Activated naive CD4-positive, alpha-beta T cell treated with anti-CD3 and anti-CD28 coated beads for 36 hours (primary cell): ENCODE results near the gene NTM. TPM values are rescaled to one million over a fixed set of nuclear protein-coding genes. Genes with fewer than 3 reads are reported as not detected.

Experiments used
- CTCF ChIA-PET: fragments of 350-600 bp; sonication (Branson Sonifier 250); formaldehyde crosslinking; loops from one replicate; lab custom pipeline; 2021; ENCODE audit warnings: antibody characterized with exemption; lab: Charles Lee
- DNase-seq: peaks from one replicate; pipeline ENCODE4 v3.0.0-alpha.2; 2020
- H3K27ac Mint-ChIP-seq: one replicate; pipeline ENCODE4 v1.8.0; 2021; ENCODE audit warnings: mild to moderate bottlenecking, mixed read lengths
- H3K27me3 Mint-ChIP-seq: one replicate; pipeline ENCODE4 v1.8.0; 2021; ENCODE audit warnings: low read depth, mixed read lengths
- H3K36me3 Mint-ChIP-seq: one replicate; pipeline ENCODE4 v1.8.0; 2021; ENCODE audit warnings: low read depth, mixed read lengths
- H3K4me1 Mint-ChIP-seq: one replicate; pipeline ENCODE4 v1.8.0; 2021; ENCODE audit warnings: low read depth, mixed read lengths
- H3K4me3 Mint-ChIP-seq: one replicate; pipeline ENCODE4 v1.8.0; 2021; ENCODE audit warnings: mild to moderate bottlenecking, moderate library complexity, mixed read lengths
- H3K9me3 Mint-ChIP-seq: one replicate; pipeline ENCODE4 v1.8.0; 2021; ENCODE audit warnings: mixed read lengths
- intact Hi-C: fragments of 100-400 bp; cut with micrococcal nuclease; formaldehyde crosslinking; loops from one replicate; pipeline ENCODE4 v1.15.1; 2023
- total RNA-seq, 2 experiments: library from RNA; stranded (reverse); gene quantifications; one replicate each; pipeline ENCODE4 v1.2.3, GENCODE V29; 2021

Gene NTM
- total RNA-seq, 2 experiments from 2014 or later = not detected

GRCh38 chr11:132278801-132279574, 908.6 kb downstream of the NTM start:
- no peaks in the 10 kb centered on the region for H3K36me3 Mint-ChIP-seq
- peaks cover 2% of the 10 kb centered on the region for H3K9me3 Mint-ChIP-seq
- intact Hi-C loops = no loop called here
- CTCF ChIA-PET = no interaction called here
- H3K4me1 Mint-ChIP-seq = no peaks in the 10 kb centered on the region
- no peak overlapping the region for H3K4me3 Mint-ChIP-seq
- peak; percentile 7 for DNase-seq
- no peaks in the 10 kb centered on the region for H3K27me3 Mint-ChIP-seq
- H3K27ac Mint-ChIP-seq = no peak overlapping the region

- Mint-ChIP-seq H3K27me3 (peaks cover 4% of the 10 kb centered on the region), H3K36me3 (no peaks in the 10 kb centered on the region), H3K4me3 (no peak overlapping the region), H3K4me1 (no peaks in the 10 kb centered on the region), H3K9me3 (peaks cover 3% of the 10 kb centered on the region), H3K27ac (no peak overlapping the region)
- CTCF ChIA-PET = no interaction called here
- no peak for DNase-seq
- intact Hi-C loops = no loop called here
Observed at GRCh38 chr11:132284048-132284447, 913.6 kb downstream of the NTM start.

- no peak for DNase-seq
- no peaks in the 10 kb centered on the region for H3K36me3 Mint-ChIP-seq
- H3K9me3 Mint-ChIP-seq = peaks cover 2% of the 10 kb centered on the region
- intact Hi-C loops = no loop called here
- peaks cover 4% of the 10 kb centered on the region for H3K27me3 Mint-ChIP-seq
- CTCF ChIA-PET = no interaction called here
- H3K4me3 Mint-ChIP-seq = no peak overlapping the region
- H3K27ac Mint-ChIP-seq = no peak overlapping the region
- no peaks in the 10 kb centered on the region for H3K4me1 Mint-ChIP-seq
Observed at GRCh38 chr11:132284611-132285010, 914.2 kb downstream of the NTM start.

- Mint-ChIP-seq H3K9me3 (peaks cover 2% of the 10 kb centered on the region), H3K36me3 (no peaks in the 10 kb centered on the region), H3K27me3 (peaks cover 4% of the 10 kb centered on the region), H3K4me1 (no peaks in the 10 kb centered on the region), H3K27ac (no peak overlapping the region), H3K4me3 (no peak overlapping the region)
- CTCF ChIA-PET = interaction anchor here (0.6 kb wide), 1 partner anchor 160 kb away, joined by 3 read pairs; no protein-coding TSS in a partner anchor
- DNase-seq = no peak
- intact Hi-C loops = no loop called here
Observed at GRCh38 chr11:132285631-132286030, 915.2 kb downstream of the NTM start.

GRCh38 chr11:132286106-132286505, 915.7 kb downstream of the NTM start:
- H3K36me3 Mint-ChIP-seq = no peaks in the 10 kb centered on the region
- DNase-seq = no peak
- H3K9me3 Mint-ChIP-seq = peaks cover 2% of the 10 kb centered on the region
- intact Hi-C loops = no loop called here
- no peak overlapping the region for H3K4me3 Mint-ChIP-seq
- peaks cover 4% of the 10 kb centered on the region for H3K27me3 Mint-ChIP-seq
- no peaks in the 10 kb centered on the region for H3K4me1 Mint-ChIP-seq
- CTCF ChIA-PET = no interaction called here
- no peak overlapping the region for H3K27ac Mint-ChIP-seq

GRCh38 chr11:132288036-132288435, 917.6 kb downstream of the NTM start:
- CTCF ChIA-PET = no interaction called here
- Mint-ChIP-seq H3K27ac (no peak overlapping the region), H3K9me3 (peaks cover 2% of the 10 kb centered on the region), H3K27me3 (peaks cover 7% of the 10 kb centered on the region), H3K4me3 (no peak overlapping the region), H3K36me3 (no peaks in the 10 kb centered on the region), H3K4me1 (no peaks in the 10 kb centered on the region)
- intact Hi-C loops = no loop called here
- no peak for DNase-seq

- H3K9me3 Mint-ChIP-seq = peaks cover 2% of the 10 kb centered on the region
- H3K27ac Mint-ChIP-seq = no peak overlapping the region
- no peak for DNase-seq
- intact Hi-C loops = no loop called here
- no peaks in the 10 kb centered on the region for H3K4me1 Mint-ChIP-seq
- H3K27me3 Mint-ChIP-seq = peaks cover 7% of the 10 kb centered on the region
- no peaks in the 10 kb centered on the region for H3K36me3 Mint-ChIP-seq
- CTCF ChIA-PET = no interaction called here
- H3K4me3 Mint-ChIP-seq = no peak overlapping the region
Observed at GRCh38 chr11:132289590-132290256, 919.3 kb downstream of the NTM start.

- intact Hi-C loops = no loop called here
- no peak for DNase-seq
- H3K27ac Mint-ChIP-seq = no peak overlapping the region
- CTCF ChIA-PET = no interaction called here
- H3K4me1 Mint-ChIP-seq = no peaks in the 10 kb centered on the region
- no peak overlapping the region for H3K4me3 Mint-ChIP-seq
- peaks cover 2% of the 10 kb centered on the region for H3K9me3 Mint-ChIP-seq
- no peaks in the 10 kb centered on the region for H3K36me3 Mint-ChIP-seq
- H3K27me3 Mint-ChIP-seq = peaks cover 3% of the 10 kb centered on the region
Observed at GRCh38 chr11:132293586-132293985, 923.2 kb downstream of the NTM start.

- H3K27me3 Mint-ChIP-seq = no peaks in the 10 kb centered on the region
- no peak overlapping the region for H3K27ac Mint-ChIP-seq
- no peaks in the 10 kb centered on the region for H3K36me3 Mint-ChIP-seq
- H3K4me3 Mint-ChIP-seq = no peak overlapping the region
- intact Hi-C loops = no loop called here
- CTCF ChIA-PET = no interaction called here
- no peaks in the 10 kb centered on the region for H3K9me3 Mint-ChIP-seq
- DNase-seq = no peak
- H3K4me1 Mint-ChIP-seq = no peaks in the 10 kb centered on the region
Observed at GRCh38 chr11:132296946-132297610, 926.7 kb downstream of the NTM start.

GRCh38 chr11:132298357-132298756, 927.9 kb downstream of the NTM start:
- H3K27me3 Mint-ChIP-seq = no peaks in the 10 kb centered on the region
- no peak overlapping the region for H3K4me3 Mint-ChIP-seq
- H3K9me3 Mint-ChIP-seq = no peaks in the 10 kb centered on the region
- no peak for DNase-seq
- H3K4me1 Mint-ChIP-seq = no peaks in the 10 kb centered on the region
- H3K27ac Mint-ChIP-seq = no peak overlapping the region
- CTCF ChIA-PET = no interaction called here
- no peaks in the 10 kb centered on the region for H3K36me3 Mint-ChIP-seq
- intact Hi-C loops = no loop called here

- H3K36me3 Mint-ChIP-seq = no peaks in the 10 kb centered on the region
- intact Hi-C loops = no loop called here
- H3K4me3 Mint-ChIP-seq = no peak overlapping the region
- CTCF ChIA-PET = interaction anchor here (0.9 to 1.7 kb wide), 2 partner anchors 11 to 15 kb away, joined by 3 to 4 read pairs; no protein-coding TSS in a partner anchor
- peaks cover 2% of the 10 kb centered on the region for H3K9me3 Mint-ChIP-seq
- H3K27me3 Mint-ChIP-seq = peaks cover 2% of the 10 kb centered on the region
- H3K4me1 Mint-ChIP-seq = no peaks in the 10 kb centered on the region
- DNase-seq = no peak
- H3K27ac Mint-ChIP-seq = no peak overlapping the region
Observed at GRCh38 chr11:132300283-132300682, 929.9 kb downstream of the NTM start.

GRCh38 chr11:132301465-132301864, 931.0 kb downstream of the NTM start:
- no peak overlapping the region for H3K27ac Mint-ChIP-seq
- DNase-seq = no peak
- CTCF ChIA-PET = interaction anchor here (1.7 kb wide), 1 partner anchor 14 kb away, joined by 4 read pairs; no protein-coding TSS in a partner anchor
- H3K4me1 Mint-ChIP-seq = no peaks in the 10 kb centered on the region
- intact Hi-C loops = no loop called here
- no peaks in the 10 kb centered on the region for H3K36me3 Mint-ChIP-seq
- peaks cover 2% of the 10 kb centered on the region for H3K9me3 Mint-ChIP-seq
- peaks cover 2% of the 10 kb centered on the region for H3K27me3 Mint-ChIP-seq
- H3K4me3 Mint-ChIP-seq = no peak overlapping the region
